SW480 (cell line): ENCODE data around the gene DNAI2.

Experiments
- DNase-seq: peaks from one replicate; pipeline ENCODE4 v3.0.0-alpha.2; 2016; ENCODE audit warnings: low spot score

The DNAI2 gene

DNA sequence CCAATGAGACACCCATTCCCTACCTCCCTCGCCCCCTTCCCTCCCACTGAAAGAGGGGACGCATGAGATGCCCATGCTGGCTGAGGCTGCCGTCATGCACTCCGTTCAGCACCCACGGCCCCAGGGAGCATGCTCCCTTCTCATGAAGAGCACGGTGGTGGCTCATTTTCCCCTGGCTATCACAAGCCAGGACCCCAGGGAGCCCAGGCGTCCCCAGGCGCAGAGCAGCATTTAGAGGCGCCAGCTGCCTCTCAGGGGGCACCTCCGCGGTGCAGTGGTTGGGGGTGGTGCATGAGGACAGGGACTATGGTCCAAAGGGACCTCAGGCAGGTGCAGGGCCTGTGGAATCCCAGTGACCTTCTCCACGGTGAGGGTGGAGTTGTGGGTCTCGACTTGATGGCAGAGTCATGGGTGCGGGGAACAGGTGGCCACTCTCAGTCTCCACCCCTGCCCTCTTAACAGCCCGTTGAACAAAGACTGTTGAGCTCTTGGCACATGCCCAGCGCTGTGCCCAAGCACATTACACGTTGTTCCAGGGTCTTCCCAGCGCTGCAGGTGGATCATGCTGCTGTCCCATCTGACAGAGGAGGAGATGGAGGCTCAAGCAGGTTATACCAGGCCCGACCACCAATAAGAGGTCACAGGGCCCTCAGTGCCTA lies 65.6 kb downstream of the DNAI2 start:
- DNase-seq: no peak

DNA sequence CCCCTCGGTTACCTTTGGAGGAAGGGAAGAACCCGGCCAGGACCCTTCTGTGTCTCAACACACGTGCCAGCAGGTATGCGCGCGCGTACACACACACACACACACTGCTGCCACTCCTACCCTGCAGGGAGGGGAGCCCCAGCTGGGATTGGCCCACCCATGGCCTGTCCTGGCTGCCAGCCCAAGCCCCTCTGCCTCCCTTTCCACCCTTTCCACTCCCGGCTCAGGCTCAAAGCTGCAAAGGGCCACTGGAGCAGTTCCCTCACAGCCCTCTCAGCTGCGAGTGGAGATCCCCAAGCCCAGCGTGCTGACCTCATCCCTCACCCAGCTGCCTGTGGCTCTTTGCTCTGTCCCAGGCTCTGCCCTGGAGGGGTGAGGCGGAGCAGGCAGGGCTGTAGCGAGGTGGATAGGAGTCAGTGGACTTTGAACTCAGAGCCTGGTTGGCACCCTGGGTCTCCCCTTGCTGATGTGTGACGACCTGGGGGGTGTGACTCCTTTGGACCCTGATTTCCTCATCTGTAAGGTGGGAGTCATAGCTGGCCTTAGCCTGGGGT lies 66.5 kb downstream of the DNAI2 start:
- DNase-seq: peak; percentile 41

DNA sequence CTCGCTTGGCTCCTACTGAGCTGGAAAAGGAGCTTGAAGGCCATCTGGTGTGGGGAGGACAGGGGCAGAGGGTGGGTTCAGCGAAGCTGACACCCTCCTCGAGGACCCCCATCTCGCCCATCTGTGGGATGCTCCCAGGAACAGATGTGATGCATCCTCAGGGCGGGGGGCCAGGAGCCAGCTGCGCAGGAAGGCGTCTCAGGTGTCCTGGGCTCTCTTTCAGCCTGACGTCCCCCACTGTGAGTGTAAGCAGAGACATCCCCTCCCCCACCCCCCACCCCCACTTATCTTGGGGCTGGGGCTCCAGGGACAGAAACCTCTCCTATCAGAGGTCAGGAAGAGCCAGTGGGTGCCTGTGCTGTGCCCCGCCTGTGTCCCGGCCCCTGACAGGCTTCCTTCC lies 68.2 kb downstream of the DNAI2 start:
- DNase-seq: no peak

DNA sequence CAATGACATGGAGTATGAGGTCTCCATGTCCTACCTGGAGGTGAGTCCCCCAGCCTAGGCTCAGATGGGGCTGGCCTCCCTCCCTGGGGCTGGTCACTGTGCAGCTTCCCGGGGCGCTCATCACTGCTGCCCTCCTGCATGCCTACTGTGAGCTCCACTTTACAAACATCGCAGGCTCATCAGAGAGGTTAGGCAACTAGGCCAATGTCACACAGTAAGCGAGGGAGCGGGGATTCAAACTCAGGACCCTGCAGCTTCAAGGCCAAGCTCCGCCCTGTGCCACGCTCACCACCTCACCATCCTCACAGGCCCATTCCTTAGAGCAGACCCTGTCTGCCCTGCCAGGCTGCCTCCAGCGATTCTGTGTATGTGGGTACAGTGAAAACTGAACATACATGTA lies 69.1 kb downstream of the DNAI2 start:
- DNase-seq: no peak

DNA sequence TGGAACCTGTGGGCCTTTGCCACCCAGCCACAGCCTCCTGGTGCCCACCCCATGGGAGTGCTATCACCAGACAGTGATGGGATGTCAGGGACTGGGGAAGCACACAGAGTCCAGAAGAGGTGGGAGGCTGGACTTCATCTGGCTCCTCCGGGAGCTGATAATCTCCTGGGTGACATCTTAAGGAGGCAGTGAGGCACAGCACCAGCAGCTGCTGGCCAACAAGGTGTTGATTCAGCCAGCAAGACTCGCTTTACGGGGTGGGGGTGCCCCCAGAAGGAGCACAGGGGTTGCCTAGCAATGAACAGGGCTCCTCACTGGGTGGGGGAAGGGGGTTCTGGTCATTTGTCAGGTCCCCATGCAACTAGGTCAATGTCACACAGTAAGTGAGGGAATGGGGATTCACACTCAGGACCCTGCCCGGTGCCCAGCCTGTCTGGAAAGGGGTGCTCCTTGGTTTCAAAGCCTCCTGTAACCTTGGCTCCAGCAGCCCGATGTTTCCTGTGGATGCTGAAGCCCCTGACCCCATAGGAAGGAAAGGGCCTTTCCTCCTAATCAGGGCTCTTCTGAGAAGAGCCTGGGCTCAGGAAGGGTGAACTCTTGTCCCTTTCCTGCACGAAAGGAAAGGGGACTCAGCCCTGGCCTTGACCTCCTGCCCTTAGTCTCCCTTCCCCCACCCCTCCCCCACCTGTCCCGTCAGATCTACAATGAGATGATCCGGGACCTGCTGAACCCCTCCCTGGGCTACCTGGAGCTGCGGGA lies 69.7 kb downstream of the DNAI2 start:
- DNase-seq: no peak

DNA sequence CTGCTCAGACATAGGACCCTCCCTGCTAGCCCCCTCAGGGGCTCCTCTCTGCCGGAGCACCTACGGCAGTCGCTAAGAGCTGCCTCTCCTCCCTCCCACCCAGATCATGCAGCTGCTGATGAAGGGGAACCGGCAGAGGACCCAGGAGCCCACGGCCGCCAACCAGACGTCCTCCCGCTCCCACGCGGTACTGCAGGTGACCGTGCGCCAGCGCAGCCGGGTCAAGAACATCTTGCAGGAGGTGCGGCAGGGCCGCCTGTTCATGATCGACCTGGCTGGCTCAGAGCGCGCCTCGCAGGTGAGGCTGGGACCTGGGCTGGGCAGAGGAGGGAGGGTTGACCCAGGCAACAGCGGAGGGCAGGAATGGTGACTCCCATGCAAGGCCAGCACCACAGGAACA lies 70.6 kb downstream of the DNAI2 start:
- DNase-seq: no peak

DNA sequence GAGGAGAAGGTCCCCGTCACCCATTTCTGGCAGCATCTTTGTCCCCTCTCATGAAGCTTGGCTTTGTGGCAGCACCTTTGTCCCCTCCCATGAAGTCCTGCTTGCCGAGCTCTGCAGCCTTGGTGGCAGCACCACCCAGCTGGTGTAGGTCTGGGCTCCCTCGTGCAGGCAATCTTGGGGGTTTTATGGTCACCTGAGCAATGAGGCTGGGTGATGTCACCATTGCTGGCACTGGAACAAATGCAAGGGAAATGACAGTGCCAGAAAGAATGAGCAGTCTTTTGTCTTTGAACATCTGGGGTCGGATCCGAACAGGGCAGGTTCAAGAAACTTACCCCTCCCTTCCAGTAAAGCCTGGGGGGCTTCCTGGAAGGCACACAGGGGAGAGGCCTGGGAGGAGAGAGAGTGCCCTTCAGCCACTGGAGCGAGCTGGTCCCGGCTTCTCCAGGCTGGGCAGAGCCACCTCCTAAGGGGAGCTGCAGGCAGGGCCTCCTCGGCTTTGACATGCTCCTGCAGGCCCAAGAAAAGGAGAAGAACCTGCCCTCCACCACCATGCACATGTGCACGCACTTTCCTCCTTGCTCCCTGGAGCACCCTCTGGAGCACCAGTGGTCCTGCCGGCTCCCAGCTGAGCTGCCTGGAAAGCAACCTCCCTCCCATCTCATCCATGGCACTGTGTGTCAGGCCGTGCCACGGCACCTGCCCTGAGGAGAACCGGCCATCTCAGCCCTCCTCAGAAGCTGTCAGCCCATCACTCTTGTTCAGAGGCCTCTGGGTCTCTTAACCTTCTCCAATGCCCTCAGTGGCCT lies 71.6 kb downstream of the DNAI2 start:
- DNase-seq: no peak

DNA sequence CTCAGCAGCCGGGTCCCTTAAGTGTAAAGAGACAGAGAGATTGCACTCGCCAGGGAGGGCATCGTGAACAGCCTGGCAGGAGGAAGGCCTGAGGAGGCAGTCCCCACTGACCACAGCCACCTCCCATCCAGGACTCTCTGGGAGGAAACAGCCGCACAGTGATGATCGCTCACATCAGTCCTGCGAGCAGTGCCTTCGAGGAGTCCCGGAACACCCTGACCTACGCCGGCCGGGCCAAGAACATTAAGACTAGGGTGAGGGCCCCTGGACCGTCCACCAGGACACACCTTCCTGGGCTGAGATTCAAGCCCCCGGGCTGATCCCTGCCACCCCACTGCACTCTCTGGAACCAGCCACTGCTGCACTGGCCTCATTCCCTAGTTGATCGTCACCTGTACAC lies 73.6 kb downstream of the DNAI2 start:
- DNase-seq: no peak

DNA sequence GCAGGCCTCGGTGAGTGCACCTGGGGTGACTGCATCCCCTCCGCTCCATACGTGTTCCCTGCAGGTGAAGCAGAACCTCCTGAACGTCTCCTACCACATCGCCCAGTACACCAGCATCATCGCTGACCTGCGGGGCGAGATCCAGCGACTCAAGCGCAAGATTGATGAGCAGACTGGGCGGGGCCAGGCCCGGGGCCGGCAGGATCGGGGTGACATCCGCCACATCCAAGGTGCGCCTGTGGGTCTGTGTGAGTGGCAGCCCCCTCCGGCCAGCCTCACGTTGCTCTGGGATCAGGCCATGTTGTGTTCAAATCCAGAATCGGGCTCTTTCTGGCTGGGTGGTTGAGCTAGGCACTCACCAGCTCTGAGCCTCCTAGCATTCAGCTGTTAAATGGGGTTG lies 75.1 kb downstream of the DNAI2 start:
- DNase-seq: no peak

DNA sequence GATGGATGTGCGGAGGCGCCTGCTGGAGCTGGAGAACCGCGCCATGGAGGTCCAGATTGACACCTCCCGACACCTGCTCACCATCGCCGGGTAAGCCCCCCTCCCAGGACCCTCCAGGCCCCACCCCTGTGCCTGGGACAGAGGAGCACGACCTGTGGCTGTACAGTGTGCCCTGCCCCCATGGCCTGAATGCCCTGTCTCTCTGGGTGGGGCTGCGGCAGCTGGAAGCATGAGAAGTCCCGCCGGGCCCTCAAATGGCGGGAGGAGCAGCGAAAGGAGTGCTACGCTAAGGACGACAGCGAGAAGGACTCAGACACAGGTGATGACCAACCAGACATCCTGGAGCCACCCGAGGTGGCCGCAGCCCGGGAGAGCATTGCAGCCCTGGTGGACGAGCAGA lies 76.5 kb downstream of the DNAI2 start:
- no peak for DNase-seq

DNA sequence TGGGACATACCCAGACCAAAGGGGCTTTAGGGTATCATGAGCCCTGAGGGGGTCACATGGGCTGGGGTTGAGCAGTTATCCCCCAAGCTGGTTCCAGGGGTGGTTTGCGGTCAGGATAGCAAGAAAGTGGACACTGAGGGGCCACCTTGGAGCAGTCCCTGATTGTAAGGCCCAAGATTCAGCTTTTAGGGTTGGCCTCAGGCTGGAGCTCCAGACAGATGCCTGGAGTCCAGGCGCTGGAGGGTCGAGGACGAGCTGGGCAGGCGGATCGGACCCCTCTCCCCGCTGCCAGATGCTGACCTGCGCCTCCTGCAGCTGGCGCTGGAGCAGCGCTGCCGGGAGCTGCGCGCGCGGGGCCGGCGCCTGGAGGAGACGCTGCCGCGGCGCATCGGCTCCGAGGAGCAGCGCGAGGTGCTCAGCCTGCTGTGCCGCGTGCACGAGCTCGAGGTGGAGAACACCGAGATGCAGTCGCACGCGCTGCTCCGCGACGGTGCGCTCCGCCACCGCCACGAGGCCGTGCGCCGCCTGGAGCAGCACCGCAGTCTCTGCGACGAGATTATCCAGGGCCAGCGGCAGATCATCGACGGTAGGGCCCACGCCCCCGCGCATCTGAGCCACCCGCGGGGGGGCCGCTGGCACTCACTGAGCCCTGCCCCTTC lies 77.6 kb downstream of the DNAI2 start:
- DNase-seq: no peak

DNA sequence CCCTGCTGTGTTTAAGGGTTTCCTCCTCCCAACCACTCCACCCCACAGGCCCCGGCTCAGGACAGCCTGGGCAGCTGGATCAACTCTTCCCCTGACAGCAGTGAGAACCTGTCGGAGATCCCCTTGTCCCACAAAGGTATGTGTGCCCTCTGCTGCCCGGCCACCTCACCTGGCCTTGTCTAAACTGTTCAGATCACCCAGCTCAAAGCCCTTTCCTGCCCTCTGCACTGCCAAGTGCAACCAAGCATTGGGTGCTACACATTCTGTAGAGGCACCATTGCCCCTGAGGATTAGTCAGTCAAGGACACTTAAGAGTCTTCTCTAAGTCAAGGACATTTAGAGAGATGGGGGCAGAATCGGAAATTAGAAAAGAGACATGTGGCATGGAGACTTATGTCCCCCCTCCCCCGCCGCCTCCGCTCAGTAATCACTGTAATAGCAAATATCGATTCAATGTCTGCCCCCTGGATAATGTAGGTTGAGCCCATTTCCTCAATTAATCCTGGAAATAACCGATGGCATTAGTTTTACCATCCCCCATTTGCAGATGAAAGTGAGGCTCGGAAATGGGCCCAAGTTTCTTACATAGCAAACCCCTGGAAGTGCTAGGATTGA lies 79.5 kb downstream of the DNAI2 start:
- DNase-seq: no peak

DNA sequence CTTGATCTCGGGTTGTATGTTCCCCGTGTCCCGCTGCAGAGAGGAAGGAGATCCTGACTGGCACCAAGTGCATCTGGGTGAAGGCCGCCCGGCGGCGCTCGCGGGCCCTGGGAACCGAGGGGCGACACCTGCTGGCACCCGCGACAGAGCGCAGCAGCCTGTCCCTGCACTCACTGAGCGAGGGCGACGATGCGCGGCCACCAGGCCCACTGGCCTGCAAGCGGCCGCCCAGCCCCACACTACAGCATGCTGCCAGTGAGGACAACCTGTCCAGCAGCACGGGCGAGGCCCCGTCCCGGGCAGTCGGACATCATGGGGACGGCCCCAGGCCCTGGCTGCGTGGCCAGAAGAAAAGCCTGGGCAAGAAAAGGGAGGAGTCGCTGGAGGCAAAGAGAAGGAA lies 80.1 kb downstream of the DNAI2 start:
- no peak for DNase-seq

DNA sequence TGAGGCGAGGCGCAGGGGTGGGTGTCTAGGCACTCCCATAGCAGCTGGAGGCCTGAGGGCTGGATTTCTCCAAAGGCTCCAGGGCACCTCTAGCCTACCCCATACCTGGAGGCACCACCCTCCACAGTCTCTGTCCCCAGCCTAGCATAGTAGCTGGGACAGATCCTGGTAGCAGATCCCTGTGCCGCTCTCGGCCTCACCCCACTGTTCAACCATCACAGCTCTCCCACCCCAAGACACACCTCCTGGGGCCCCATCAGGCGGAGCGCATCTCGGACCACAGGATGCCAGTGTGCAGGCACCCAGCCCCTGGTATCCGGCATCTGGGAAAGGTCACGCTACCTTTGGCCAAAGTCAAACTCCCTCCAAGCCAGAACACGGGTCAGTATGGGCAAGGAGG lies 80.5 kb downstream of the DNAI2 start:
- no peak for DNase-seq

DNA sequence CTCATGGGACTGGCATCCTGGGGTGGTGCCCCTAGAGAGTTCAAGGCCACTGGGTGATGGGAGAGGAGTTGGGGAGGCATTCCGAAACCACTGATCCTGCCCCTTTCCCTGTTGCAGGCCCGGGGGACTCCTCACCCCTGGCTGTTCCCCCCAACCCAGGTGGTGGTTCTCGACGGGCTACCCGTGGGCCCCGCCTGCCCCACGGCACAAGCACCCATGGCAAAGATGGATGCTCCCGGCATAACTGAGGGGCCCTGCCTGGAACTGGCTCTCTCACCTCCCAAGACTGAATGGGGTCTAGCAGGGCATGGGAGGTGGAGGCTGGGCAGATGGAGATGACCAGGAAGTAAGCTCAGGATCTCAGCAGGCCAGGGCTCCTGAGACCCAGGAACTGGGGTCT lies 81.0 kb downstream of the DNAI2 start:
- no peak for DNase-seq

DNA sequence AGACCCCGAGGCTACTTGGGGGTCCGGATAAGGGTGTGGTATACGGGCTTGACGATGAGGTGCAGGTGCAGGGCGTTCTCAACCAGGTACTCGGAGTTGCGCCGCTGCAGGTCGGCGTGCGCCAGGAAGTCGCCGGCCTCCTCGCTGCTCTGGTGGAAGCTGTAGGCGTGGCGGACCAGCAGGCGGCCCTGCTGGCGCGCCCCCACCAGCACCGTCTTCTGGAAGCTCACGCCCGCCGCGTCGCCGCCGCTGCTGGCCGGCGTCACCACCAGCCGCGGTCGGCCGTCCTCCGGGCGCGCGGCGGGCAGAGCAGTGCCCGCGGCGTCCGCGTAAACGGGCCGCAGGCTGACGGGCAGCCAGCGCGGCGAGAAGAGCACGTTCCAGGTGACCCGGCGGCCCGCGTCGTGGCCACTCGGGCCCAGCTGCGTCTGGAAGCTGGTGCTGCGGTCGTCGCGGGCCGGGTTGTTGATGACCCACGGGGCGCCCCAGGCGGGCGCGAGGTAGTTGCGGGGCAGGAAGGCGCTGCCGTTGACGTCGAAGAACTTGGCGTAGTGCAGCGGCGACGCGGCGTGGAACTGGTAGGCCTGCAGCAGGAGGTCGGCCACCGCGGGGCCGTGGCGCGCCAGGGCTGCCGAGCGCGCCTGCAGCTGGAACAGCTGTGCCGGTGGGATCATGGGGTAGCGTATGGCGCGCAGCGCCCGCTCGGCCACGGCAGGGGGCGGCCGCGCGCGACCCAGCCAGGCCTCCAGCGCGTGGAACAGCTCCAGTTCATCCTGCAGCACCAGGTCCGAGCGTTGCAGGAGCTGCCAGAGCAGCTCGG lies 82.8 kb downstream of the DNAI2 start:
- DNase-seq: no peak

DNA sequence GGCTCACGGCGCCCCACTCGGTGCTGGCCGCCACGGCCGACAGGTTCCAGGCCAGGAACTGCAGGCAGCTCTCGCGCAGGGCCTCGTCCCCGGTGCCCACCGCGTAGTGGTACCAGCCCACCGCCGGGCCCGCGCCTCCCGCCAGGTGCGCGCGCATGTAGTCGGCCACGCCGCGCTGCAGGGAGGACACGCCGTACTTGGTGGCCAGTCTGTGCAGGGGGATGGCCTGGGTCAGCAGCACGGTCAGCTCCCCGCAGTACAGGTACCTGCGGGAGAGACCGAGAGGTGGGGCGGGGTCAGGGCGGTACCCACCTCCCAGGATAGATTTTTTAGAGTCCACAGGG lies 83.4 kb downstream of the DNAI2 start:
- DNase-seq: no peak

DNA sequence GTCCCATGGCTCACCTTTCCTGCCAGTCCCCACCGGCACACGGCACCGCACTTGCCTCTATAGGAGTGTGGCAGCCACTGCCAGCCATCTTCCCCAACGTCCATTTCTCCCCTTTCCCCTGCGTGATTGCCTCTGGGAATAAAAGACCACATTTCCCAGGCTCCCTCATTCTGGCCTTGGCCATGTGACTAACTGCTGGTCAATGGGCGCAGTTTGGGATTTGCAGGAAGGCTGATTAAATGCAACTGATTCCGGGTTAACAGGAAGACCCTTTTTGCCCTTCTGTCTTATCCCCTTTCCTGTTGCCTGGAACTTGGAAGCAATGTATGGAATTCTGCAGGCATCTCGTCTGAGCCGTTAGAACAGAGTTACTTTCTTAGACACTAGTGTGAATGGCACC lies 84.7 kb downstream of the DNAI2 start:
- DNase-seq: no peak

DNA sequence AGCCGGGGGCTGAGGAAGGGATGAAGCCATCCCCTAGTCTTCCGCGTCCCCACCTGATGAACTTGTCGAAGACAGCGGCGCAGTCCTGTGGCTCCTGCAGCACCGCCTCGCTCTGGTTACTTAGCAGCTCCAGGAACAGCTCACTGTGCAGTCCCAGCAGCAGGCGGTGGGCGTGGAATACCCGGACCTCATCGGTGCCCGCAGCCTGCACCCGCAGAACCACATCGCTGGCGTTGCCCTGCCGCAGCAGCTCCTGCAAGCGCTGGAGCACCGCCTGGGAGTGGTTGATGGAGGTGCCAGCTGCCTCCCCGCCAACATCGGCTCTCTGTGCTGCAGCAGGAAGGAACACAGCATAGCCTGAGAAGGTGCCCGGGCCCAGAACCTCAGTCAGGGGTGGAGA lies 85.9 kb downstream of the DNAI2 start:
- no peak for DNase-seq

DNA sequence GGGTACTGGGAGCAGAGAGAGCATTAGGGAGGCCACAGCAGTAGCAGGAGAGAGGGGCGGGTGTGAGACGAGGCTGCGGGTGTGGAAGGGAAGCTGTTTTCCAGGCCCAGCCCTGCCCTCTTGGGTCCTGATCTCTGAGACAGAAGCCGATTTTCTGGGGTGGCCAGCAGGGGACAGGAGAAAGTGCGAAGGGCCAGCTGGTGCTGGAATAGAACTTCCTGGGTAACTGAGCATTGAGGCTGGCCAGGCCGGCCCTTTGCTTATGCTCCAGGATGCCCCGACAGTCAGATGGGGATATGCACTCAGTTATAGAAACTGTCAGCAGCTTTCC lies 86.8 kb downstream of the DNAI2 start:
- no peak for DNase-seq
